ENCODE measurements around the gene KLHL10. TPM values are rescaled to one million over a fixed set of nuclear protein-coding genes. Genes with fewer than 3 reads are reported as not detected.
"Not testable (repeated sequence)": the region's sequence is repeated elsewhere in the genome, so short reads cannot be mapped to it uniquely, and the experiment has no call there.

Gene KLHL10
- total RNA-seq, 1 donor = not detected

DNA sequence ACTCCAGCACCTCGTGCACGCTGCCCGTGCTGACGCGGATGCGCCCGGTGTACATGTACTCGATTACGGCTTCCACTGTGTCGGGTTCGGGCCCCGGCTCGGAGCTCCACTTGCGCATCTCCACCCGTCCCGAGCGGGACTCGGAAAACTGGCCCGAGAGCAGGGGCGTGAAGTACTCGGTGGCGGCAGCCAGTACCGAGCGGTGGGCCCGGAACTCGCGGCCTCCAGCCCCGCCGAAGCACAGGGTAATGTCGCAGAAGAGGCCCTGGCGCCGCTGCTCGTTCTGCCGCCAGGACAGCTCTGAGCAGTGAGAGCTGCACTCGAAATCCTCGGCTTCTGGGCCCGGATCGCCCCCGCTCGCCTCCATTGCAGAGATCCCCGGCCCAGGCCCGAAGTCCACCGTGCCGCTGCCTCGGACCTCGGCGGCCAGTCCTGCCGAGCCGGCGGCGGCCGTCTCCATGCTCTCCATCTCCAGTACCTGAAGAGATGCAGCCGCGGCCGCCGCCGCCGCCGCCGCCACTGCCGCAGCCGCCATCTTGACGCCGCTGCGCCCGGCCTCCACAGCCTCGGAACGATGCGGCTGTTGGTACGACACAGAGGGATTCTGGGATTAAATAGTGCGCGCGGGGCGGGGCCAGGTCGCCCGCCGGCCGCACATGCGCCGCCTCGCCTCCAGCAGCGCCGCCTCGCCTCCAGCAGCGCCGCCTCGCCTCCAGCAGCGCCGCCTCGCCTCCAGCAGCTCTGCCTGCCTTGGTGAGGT lies 27.4 kb downstream of the KLHL10 start, which contains the start of gene KLHL11:
Gene KLHL11 (minus strand): TSS at position 588 of the 760 bp plus-strand sequence. CDS start 53 bp downstream, at position 535.
- Histone ChIP-seq H3K27me3 (ENCODE audit: insufficient read depth, low read length) (no peaks in the 10 kb centered on the region), H3K4me3 (ENCODE audit: low read length) (peak within 1 kb of the TSS; percentile 89), H3K9me3 (ENCODE audit: low read depth, low read length) (no peaks in the 10 kb centered on the region), H3K4me1 (ENCODE audit: insufficient read depth, low read length) (peaks cover 38% of the 10 kb centered on the region)

- H3K27me3 ChIP-seq (ENCODE audit: insufficient read depth, low read length) = no peaks in the 10 kb centered on the region
- peaks cover 36% of the 10 kb centered on the region for H3K4me1 ChIP-seq (ENCODE audit: insufficient read depth, low read length)
- H3K9me3 ChIP-seq (ENCODE audit: low read depth, low read length) = no peaks in the 10 kb centered on the region
- peak overlapping the region; percentile 89 for H3K4me3 ChIP-seq (ENCODE audit: low read length)
These were observed 27.9 kb downstream of the KLHL10 start for GRCh38 chr17:41865596-41865893.

- H3K4me1 ChIP-seq (ENCODE audit: insufficient read depth, low read length) = peaks cover 16% of the 10 kb centered on the region
- no peaks in the 10 kb centered on the region for H3K9me3 ChIP-seq (ENCODE audit: low read depth, low read length)
- no peaks in the 10 kb centered on the region for H3K27me3 ChIP-seq (ENCODE audit: insufficient read depth, low read length)
- no peak overlapping the region for H3K4me3 ChIP-seq (ENCODE audit: low read length)
These were observed 30.9 kb downstream of the KLHL10 start for GRCh38 chr17:41868568-41868967.

DNA sequence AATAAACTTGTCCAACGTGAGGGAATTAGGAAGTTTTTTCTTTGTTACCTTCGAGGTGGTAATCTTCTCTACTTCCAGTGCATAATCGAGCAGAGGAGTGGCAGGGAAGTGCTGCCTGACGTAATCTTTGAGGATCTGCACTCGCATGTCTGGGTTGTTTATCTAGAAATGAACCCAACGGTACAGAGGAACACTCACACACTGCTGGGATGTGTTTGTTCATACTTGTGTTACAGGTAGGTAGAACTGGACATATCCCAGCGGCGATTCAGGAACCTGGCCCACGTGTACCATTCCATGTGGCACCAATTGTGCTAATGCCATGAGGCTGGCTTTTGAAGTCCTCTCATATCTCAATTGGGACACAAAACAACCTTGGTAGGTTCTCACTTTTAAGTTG lies 31.8 kb downstream of the KLHL10 start:
- Histone ChIP-seq H3K4me3 (ENCODE audit: low read length) (no peak overlapping the region), H3K9me3 (ENCODE audit: low read depth, low read length) (no peaks in the 10 kb centered on the region), H3K27me3 (ENCODE audit: insufficient read depth, low read length) (no peaks in the 10 kb centered on the region), H3K4me1 (ENCODE audit: insufficient read depth, low read length) (peaks cover 7% of the 10 kb centered on the region)

DNA sequence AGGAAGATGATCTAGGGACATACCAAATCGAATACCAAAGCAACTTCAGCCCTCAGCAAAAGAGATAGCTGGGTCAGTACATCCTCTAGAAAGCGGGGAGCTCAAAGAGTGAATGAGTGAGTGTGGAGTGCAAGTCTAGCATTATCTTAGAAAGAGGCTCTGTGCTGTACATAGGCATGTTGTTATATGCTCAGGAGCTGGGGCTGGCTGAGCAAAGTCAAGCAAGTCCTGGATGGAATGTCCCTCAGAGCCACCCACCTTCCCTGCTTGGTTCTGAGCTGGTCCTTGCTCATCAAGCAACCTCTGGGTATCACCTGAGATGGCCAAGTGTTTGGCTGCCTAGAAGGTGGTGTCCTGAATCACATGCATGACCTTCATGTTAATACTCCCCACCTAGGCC lies 32.5 kb downstream of the KLHL10 start:
- Histone ChIP-seq H3K4me3 (ENCODE audit: low read length) (no peak overlapping the region), H3K4me1 (ENCODE audit: insufficient read depth, low read length) (peaks cover 5% of the 10 kb centered on the region), H3K27me3 (ENCODE audit: insufficient read depth, low read length) (no peaks in the 10 kb centered on the region), H3K9me3 (ENCODE audit: low read depth, low read length) (no peaks in the 10 kb centered on the region)

GRCh38 chr17:41870627-41871026 lies 33.0 kb downstream of the KLHL10 start:
- H3K9me3 ChIP-seq (ENCODE audit: low read depth, low read length) = no peaks in the 10 kb centered on the region
- H3K4me3 ChIP-seq (ENCODE audit: low read length) = no peak overlapping the region
- H3K27me3 ChIP-seq (ENCODE audit: insufficient read depth, low read length) = no peaks in the 10 kb centered on the region
- peaks cover 1% of the 10 kb centered on the region for H3K4me1 ChIP-seq (ENCODE audit: insufficient read depth, low read length)

DNA sequence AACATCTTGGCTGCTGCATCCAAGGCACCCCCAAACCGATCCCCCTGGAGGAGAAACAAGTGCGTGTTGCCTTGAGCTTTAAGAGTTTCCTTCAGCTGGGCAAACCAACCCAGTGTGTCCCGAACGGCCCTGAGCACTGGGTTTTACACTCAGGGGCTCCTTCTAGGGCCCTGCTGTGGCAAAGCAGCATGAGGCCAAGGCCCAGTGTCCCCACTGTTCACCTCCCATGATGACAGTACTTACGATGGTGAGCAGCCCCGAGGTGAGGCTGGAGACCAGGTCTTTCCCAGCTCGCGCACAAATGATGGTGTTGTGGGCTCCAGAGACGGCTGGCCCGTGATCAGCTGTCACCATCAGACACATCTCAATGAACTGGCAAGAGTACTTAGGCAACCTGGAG lies 34.2 kb downstream of the KLHL10 start:
- Histone ChIP-seq H3K9me3 (ENCODE audit: low read depth, low read length) (no peaks in the 10 kb centered on the region), H3K4me1 (ENCODE audit: insufficient read depth, low read length) (no peaks in the 10 kb centered on the region), H3K27me3 (ENCODE audit: insufficient read depth, low read length) (no peaks in the 10 kb centered on the region), H3K4me3 (ENCODE audit: low read length) (no peak overlapping the region)

DNA sequence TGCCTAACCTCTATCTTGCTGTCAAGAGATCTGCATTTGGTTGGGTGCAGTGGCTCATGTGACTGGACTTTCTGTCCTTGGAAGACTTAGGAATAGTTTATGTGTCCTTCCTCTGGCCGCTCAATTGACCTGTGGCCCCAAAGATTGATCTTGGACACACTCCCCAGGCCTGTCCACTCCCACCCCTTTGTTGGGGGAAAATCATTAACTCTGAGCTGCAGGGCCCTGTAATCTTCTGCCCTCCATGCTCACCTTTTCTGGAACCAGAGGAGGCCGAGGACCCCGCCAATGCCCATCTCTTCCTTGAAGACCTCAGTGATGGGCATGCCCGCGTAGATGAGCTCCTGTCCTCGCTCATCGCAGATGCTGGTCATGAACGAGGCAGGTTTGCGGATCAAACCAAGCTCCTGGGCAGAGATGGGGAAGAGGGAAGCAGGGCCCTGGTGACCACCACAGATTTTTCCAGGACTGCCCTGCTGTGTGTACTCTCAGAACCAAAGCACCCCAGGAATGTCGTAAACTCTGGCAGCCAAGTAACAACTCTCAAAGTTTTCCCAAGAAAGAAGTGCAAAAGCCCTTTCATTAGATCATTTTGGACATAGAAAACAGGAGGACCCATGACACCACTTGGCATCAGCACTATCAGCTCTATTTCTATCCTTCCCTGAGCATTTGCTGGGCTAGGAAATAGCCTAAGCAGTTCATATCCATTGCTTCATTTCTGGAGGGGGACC lies 36.1 kb downstream of the KLHL10 start:
- H3K27me3 ChIP-seq (ENCODE audit: insufficient read depth, low read length) = no peaks in the 10 kb centered on the region
- H3K4me1 ChIP-seq (ENCODE audit: insufficient read depth, low read length) = no peaks in the 10 kb centered on the region
- no peak overlapping the region for H3K4me3 ChIP-seq (ENCODE audit: low read length)
- no peaks in the 10 kb centered on the region for H3K9me3 ChIP-seq (ENCODE audit: low read depth, low read length)

GRCh38 chr17:41874293-41874670 lies 36.7 kb downstream of the KLHL10 start:
- H3K9me3 ChIP-seq (ENCODE audit: low read depth, low read length); H3K4me1 ChIP-seq (ENCODE audit: insufficient read depth, low read length); H3K27me3 ChIP-seq (ENCODE audit: insufficient read depth, low read length); H3K4me3 ChIP-seq (ENCODE audit: low read length): not testable (repeated sequence)

GRCh38 chr17:41880130-41880529 lies 42.5 kb downstream of the KLHL10 start:
- no peaks in the 10 kb centered on the region for H3K9me3 ChIP-seq (ENCODE audit: low read depth, low read length)
- H3K4me3 ChIP-seq (ENCODE audit: low read length) = no peak overlapping the region
- H3K4me1 ChIP-seq (ENCODE audit: insufficient read depth, low read length) = no peaks in the 10 kb centered on the region
- H3K27me3 ChIP-seq (ENCODE audit: insufficient read depth, low read length) = no peaks in the 10 kb centered on the region

- Histone ChIP-seq H3K9me3 (ENCODE audit: low read depth, low read length) (no peaks in the 10 kb centered on the region), H3K27me3 (ENCODE audit: insufficient read depth, low read length) (no peaks in the 10 kb centered on the region), H3K4me1 (ENCODE audit: insufficient read depth, low read length) (no peaks in the 10 kb centered on the region), H3K4me3 (ENCODE audit: low read length) (no peak overlapping the region)
These were observed 45.1 kb downstream of the KLHL10 start for GRCh38 chr17:41882756-41883155.

GRCh38 chr17:41885733-41886132 lies 48.1 kb downstream of the KLHL10 start:
- Histone ChIP-seq H3K27me3 (ENCODE audit: insufficient read depth, low read length) (no peaks in the 10 kb centered on the region), H3K9me3 (ENCODE audit: low read depth, low read length) (no peaks in the 10 kb centered on the region), H3K4me3 (ENCODE audit: low read length) (no peak overlapping the region), H3K4me1 (ENCODE audit: insufficient read depth, low read length) (no peaks in the 10 kb centered on the region)

- Histone ChIP-seq H3K27me3 (ENCODE audit: insufficient read depth, low read length) (no peaks in the 10 kb centered on the region), H3K4me3 (ENCODE audit: low read length) (no peak overlapping the region), H3K4me1 (ENCODE audit: insufficient read depth, low read length) (no peaks in the 10 kb centered on the region), H3K9me3 (ENCODE audit: low read depth, low read length) (no peaks in the 10 kb centered on the region)
These were observed 50.8 kb downstream of the KLHL10 start for GRCh38 chr17:41888332-41888965.

GRCh38 chr17:41891135-41892020 lies 53.8 kb downstream of the KLHL10 start:
- H3K4me1 ChIP-seq (ENCODE audit: insufficient read depth, low read length) = no peaks in the 10 kb centered on the region
- no peak overlapping the region for H3K4me3 ChIP-seq (ENCODE audit: low read length)
- no peaks in the 10 kb centered on the region for H3K9me3 ChIP-seq (ENCODE audit: low read depth, low read length)
- H3K27me3 ChIP-seq (ENCODE audit: insufficient read depth, low read length) = no peaks in the 10 kb centered on the region

DNA sequence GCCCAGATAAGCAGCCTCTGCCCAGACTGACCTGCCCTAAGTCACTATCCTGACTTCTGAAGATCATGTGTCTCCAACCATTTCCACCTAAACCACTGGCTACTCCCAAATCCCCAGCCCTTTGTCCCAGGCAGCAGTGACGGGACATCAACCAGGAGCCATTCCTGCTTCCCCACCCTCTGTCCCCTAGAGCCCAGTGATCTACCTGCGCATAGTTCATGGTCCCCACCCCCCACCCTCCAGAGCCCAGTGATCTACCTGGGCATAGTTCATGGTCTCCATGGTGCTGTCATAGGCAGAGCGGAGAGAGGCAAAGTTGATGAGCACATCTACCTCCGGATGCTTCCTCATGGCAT lies 54.4 kb downstream of the KLHL10 start:
- H3K4me1 ChIP-seq (ENCODE audit: insufficient read depth, low read length) = no peaks in the 10 kb centered on the region
- no peaks in the 10 kb centered on the region for H3K9me3 ChIP-seq (ENCODE audit: low read depth, low read length)
- no peaks in the 10 kb centered on the region for H3K27me3 ChIP-seq (ENCODE audit: insufficient read depth, low read length)
- no peak overlapping the region for H3K4me3 ChIP-seq (ENCODE audit: low read length)

Measured in mononuclear cell (primary cell).